HG03457 (cell line): Measurements from ENCODE around the gene MED17.

Experiments used
- ATAC-seq: cut with Tn5 transposase; IDR thresholded peaks from one replicate; pipeline ENCODE4 v1.9.1; 2021; ENCODE audit warnings: moderate number of reproducible peaks; ENCODE audit not compliant: unreplicated experiment

MED17 gene

DNA sequence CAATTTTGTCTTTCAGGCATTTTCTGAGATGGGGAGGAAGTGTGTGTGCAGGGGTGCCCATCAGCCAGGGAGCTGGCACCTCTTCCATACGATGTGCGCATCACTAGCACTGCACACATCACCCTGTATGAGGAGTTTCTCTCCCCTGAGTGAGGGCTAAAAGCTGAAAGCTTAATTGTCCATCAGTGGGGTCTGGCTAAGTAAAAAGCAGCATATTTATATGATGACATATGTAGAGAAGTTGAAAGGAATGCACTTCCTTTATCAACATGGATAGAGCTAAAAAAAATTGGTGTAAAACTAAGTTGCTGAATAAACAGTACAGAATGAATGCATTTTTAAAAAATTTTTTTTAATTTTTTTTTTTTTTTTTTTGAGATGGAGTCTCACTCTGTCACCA is 62.3 kb downstream of the MED17 start:
- no peak for ATAC-seq

DNA sequence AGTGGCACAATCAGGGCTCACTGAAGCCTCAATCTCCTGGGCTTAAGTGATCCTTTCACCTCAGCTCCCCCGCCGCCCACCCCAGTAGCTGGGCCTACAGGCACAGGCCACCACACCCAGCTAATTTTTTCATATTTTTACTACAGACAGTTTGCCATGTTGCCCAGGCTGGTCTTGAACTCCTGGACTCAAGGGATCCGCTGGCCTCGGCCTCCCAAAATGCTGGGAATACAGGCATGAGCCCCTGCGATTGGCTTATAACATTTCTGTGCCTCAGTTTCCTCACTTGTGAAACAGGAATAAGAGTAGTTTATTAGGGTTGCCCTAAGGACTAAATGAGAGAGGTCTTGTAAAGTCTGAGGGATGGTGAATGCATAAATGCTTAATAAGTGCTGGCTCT is 65.1 kb downstream of the MED17 start:
- no peak for ATAC-seq

GRCh38 chr11:93849751-93850593 is 65.9 kb downstream of the MED17 start:
- ATAC-seq: no peak

GRCh38 chr11:93850594-93851018 is 66.5 kb downstream of the MED17 start, which contains the start of gene VSTM5:
VSTM5 (minus strand) TSS chr11:93850618; CDS start chr11:93850502, 116 bp downstream.
- no peak for ATAC-seq

DNA sequence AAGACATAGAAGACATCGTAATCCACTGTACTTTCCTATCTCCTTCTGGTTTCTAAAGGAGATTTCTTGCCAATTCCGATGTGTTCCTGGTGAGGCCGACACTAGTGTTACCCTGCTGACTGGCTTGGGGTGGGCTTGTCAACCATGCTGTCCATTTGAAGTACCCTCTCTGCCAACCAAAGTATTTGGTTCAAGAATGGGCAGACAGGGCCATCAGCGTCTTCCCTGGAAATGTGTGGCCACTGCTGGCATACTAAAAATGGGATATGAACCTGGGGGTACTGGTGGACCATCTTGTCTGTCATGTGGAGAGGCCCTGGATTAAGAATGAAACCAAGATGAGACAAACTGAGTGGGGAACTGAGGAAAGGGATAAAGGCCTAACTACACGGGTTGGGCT is 68.2 kb downstream of the MED17 start:
- no peak for ATAC-seq

DNA sequence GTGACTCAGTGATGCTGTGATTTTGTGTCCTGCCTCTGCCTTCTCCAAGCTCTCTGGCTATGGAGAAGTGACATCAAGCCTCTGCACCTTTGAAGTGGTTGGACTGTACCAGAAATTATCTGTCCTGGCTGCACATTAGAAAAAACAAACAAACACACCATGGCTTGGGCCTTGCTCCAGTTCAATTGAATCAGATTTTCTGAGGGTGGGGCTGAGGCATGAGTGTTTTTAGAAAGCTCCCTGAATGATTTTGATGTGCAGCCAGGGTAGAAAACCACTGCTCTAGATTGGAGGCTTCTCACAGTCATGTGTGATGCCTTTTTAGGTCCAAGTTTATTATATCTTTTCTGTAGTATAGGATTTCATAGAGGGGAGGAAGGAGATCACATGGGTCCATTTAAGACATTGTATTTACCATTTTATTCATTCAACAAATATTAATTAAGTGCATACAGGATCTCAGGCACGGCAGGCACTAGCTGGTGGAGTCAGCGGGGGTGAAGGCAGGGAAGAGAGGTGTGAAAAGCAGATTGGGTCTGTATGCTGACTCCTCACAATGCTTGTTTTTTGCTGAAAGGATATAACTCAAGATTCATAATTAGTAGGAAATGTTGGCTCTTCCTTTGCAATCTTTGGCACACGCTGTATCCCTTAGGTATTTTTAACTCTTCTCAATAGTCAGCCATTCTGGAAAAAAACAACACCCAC is 73.5 kb downstream of the MED17 start:
- ATAC-seq: no peak

- ATAC-seq: no peak
Measured at GRCh38 chr11:93858121-93858775, 74.2 kb downstream of the MED17 start.

DNA sequence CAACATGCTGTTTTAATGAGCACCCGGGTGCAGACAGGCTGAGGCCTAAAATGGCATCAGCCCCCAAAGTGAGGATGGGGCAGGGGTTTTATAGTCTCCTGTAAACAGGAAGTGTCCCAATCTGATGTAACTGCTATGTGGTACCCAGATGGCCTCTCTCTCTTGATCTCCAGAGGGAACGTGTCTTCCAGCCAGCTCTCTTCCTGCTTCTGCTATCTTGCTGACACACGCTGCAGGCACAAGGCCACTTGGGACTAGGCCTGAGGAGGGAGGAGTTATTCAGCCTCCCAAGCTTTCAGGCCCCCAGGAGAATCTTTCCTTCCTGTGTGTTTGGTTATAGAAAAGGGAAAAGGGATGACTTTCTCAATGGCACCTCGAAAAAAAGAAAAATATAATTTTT is 77.7 kb downstream of the MED17 start:
- no peak for ATAC-seq
